Measurements from ENCODE around the gene TMEM120B. TPM values are rescaled to one million over a fixed set of nuclear protein-coding genes. Genes with fewer than 3 reads are reported as not detected.
"Not testable (repeated sequence)": the region's sequence is repeated elsewhere in the genome, so short reads cannot be mapped to it uniquely, and the experiment has no call there.

Gene TMEM120B
- total RNA-seq, 2 donors from 2014 or later, result 7.1 to 10.1 TPM

- no peak overlapping the region for H3K27ac Mint-ChIP-seq
Measured at GRCh38 chr12:121693155-121693687, 19.3 kb upstream of the TMEM120B start.

GRCh38 chr12:121697093-121697698 is 15.4 kb upstream of the TMEM120B start:
- Mint-ChIP-seq H3K27me3 (ENCODE audit: low read depth) (no peaks in the 10 kb centered on the region), H3K9me3 (no peaks in the 10 kb centered on the region), H3K4me3 (peak overlapping the region in 1 of 2 donors; percentile 31), H3K36me3 (ENCODE audit: insufficient read depth in 2 of 2) (no peaks in the 10 kb centered on the region), H3K27ac (no peak overlapping the region), H3K4me1 (ENCODE audit: low read depth) (no peaks in the 10 kb centered on the region)
- ATAC-seq (replicated peaks in 1 of 2) (no peak), DNase-seq (peak; percentile 29 to 52)

More at GRCh38 chr12:121693155-121693687, 19.3 kb upstream of the TMEM120B start:
- Mint-ChIP-seq H3K36me3 (ENCODE audit: insufficient read depth in 2 of 2) (no peaks in the 10 kb centered on the region), H3K9me3 (no peaks in the 10 kb centered on the region), H3K4me1 (ENCODE audit: low read depth) (no peaks in the 10 kb centered on the region), H3K27me3 (ENCODE audit: low read depth) (no peaks in the 10 kb centered on the region), H3K4me3 (no peak overlapping the region)
- no peak for DNase-seq
- ATAC-seq (replicated peaks in 1 of 2), result no peak

- not testable (repeated sequence) for ATAC-seq (replicated peaks in 1 of 2); DNase-seq; H3K4me3 Mint-ChIP-seq; H3K27ac Mint-ChIP-seq; H3K4me1 Mint-ChIP-seq (ENCODE audit: low read depth); H3K9me3 Mint-ChIP-seq; H3K36me3 Mint-ChIP-seq (ENCODE audit: insufficient read depth in 2 of 2); H3K27me3 Mint-ChIP-seq (ENCODE audit: low read depth)
Measured at GRCh38 chr12:121697861-121698260, 14.7 kb upstream of the TMEM120B start.

GRCh38 chr12:121701667-121702277 is 10.8 kb upstream of the TMEM120B start:
- H3K27ac Mint-ChIP-seq, result no peak overlapping the region
- H3K4me3 Mint-ChIP-seq, result no peak overlapping the region
- ATAC-seq (replicated peaks in 1 of 2) (no peak), DNase-seq (no peak)
- no peaks in the 10 kb centered on the region for H3K9me3 Mint-ChIP-seq
- H3K4me1 Mint-ChIP-seq (ENCODE audit: low read depth), result no peaks in the 10 kb centered on the region
- H3K27me3 Mint-ChIP-seq (ENCODE audit: low read depth), result no peaks in the 10 kb centered on the region
- H3K36me3 Mint-ChIP-seq (ENCODE audit: insufficient read depth in 2 of 2), result no peaks in the 10 kb centered on the region

GRCh38 chr12:121702944-121703343 is 9.6 kb upstream of the TMEM120B start:
- no peak overlapping the region for H3K4me3 Mint-ChIP-seq
- DNase-seq, result no peak
- ATAC-seq (replicated peaks in 1 of 2), result no peak
- no peaks in the 10 kb centered on the region for H3K36me3 Mint-ChIP-seq (ENCODE audit: insufficient read depth in 2 of 2)
- no peaks in the 10 kb centered on the region for H3K27me3 Mint-ChIP-seq (ENCODE audit: low read depth)
- no peaks in the 10 kb centered on the region for H3K9me3 Mint-ChIP-seq
- no peaks in the 10 kb centered on the region for H3K4me1 Mint-ChIP-seq (ENCODE audit: low read depth)
- no peak overlapping the region for H3K27ac Mint-ChIP-seq

GRCh38 chr12:121705514-121705913 is 7.0 kb upstream of the TMEM120B start:
- Mint-ChIP-seq H3K9me3 (no peaks in the 10 kb centered on the region), H3K36me3 (ENCODE audit: insufficient read depth in 2 of 2) (no peaks in the 10 kb centered on the region), H3K4me1 (ENCODE audit: low read depth) (peaks cover 7% of the 10 kb centered on the region), H3K27ac (no peak overlapping the region), H3K4me3 (no peak overlapping the region), H3K27me3 (ENCODE audit: low read depth) (no peaks in the 10 kb centered on the region)
- ATAC-seq (replicated peaks in 1 of 2) (no peak), DNase-seq (no peak)

- H3K9me3 Mint-ChIP-seq, result no peaks in the 10 kb centered on the region
- H3K27me3 Mint-ChIP-seq (ENCODE audit: low read depth), result no peaks in the 10 kb centered on the region
- ATAC-seq (replicated peaks in 1 of 2) (no peak), DNase-seq (no peak)
- H3K36me3 Mint-ChIP-seq (ENCODE audit: insufficient read depth in 2 of 2), result peaks cover 0 to 3% of the 10 kb centered on the region in 2 donors
- H3K27ac Mint-ChIP-seq, result no peak overlapping the region
- peaks cover 15% of the 10 kb centered on the region for H3K4me1 Mint-ChIP-seq (ENCODE audit: low read depth)
- H3K4me3 Mint-ChIP-seq, result no peak overlapping the region
Measured at GRCh38 chr12:121708313-121709063, 4.1 kb upstream of the TMEM120B start.

GRCh38 chr12:121709064-121709424 is 3.5 kb upstream of the TMEM120B start:
- not testable (repeated sequence) for H3K9me3 Mint-ChIP-seq; DNase-seq; H3K27me3 Mint-ChIP-seq (ENCODE audit: low read depth); H3K27ac Mint-ChIP-seq; H3K36me3 Mint-ChIP-seq (ENCODE audit: insufficient read depth in 2 of 2); ATAC-seq (replicated peaks in 1 of 2); H3K4me3 Mint-ChIP-seq
- peaks cover 21% of the 10 kb centered on the region for H3K4me1 Mint-ChIP-seq (ENCODE audit: low read depth)

GRCh38 chr12:121709478-121709961 is 3.0 kb upstream of the TMEM120B start:
- peaks cover 0 to 3% of the 10 kb centered on the region in 2 donors for H3K36me3 Mint-ChIP-seq (ENCODE audit: insufficient read depth in 2 of 2)
- DNase-seq, result no peak

GRCh38 chr12:121711361-121712189 is 977 bp upstream of the TMEM120B start:
- ATAC-seq (replicated peaks in 1 of 2) (no peak), DNase-seq (no peak)
- H3K27ac Mint-ChIP-seq, result peak overlapping the region; percentile 95
- H3K36me3 Mint-ChIP-seq (ENCODE audit: insufficient read depth in 2 of 2), result peaks cover 0 to 3% of the 10 kb centered on the region in 2 donors
- no peaks in the 10 kb centered on the region for H3K27me3 Mint-ChIP-seq (ENCODE audit: low read depth)
- peak overlapping the region; percentile 87 to 99 for H3K4me3 Mint-ChIP-seq
- H3K4me1 Mint-ChIP-seq (ENCODE audit: low read depth), result peaks cover 37% of the 10 kb centered on the region
- no peaks in the 10 kb centered on the region for H3K9me3 Mint-ChIP-seq

More at GRCh38 chr12:121709478-121709961, 3.0 kb upstream of the TMEM120B start:
- Mint-ChIP-seq H3K4me3 (no peak overlapping the region), H3K27me3 (ENCODE audit: low read depth) (no peaks in the 10 kb centered on the region), H3K9me3 (no peaks in the 10 kb centered on the region), H3K27ac (no peak overlapping the region), H3K4me1 (ENCODE audit: low read depth) (peaks cover 22% of the 10 kb centered on the region)
- no peak for ATAC-seq (replicated peaks in 1 of 2)

GRCh38 chr12:121712190-121712460 is 427 bp upstream of the TMEM120B start:
- no peaks in the 10 kb centered on the region for H3K9me3 Mint-ChIP-seq
- H3K27ac Mint-ChIP-seq, result peak overlapping the region; percentile 95
- peak overlapping the region; percentile 87 to 99 for H3K4me3 Mint-ChIP-seq
- H3K4me1 Mint-ChIP-seq (ENCODE audit: low read depth), result peaks cover 37% of the 10 kb centered on the region
- H3K36me3 Mint-ChIP-seq (ENCODE audit: insufficient read depth in 2 of 2), result peaks cover 0 to 3% of the 10 kb centered on the region in 2 donors
- no peaks in the 10 kb centered on the region for H3K27me3 Mint-ChIP-seq (ENCODE audit: low read depth)
- ATAC-seq (replicated peaks in 1 of 2) (peak; percentile 39 to 41), DNase-seq (peak; percentile 17 to 25)

GRCh38 chr12:121713257-121713777 is 765 bp downstream of the TMEM120B start:
- Mint-ChIP-seq H3K27me3 (ENCODE audit: low read depth) (no peaks in the 10 kb centered on the region), H3K9me3 (no peaks in the 10 kb centered on the region), H3K27ac (peak overlapping the region; percentile 67), H3K36me3 (ENCODE audit: insufficient read depth in 2 of 2) (peaks cover 0 to 3% of the 10 kb centered on the region in 2 donors), H3K4me1 (ENCODE audit: low read depth) (peaks cover 37% of the 10 kb centered on the region), H3K4me3 (peak overlapping the region; percentile 87 to 99)
- DNase-seq (no peak), ATAC-seq (replicated peaks in 1 of 2) (no peak)

Measured in activated T-cell treated with anti-CD3 and anti-CD28 coated beads, Interleukin-2, amount 50 U/mL, for 72 hours (primary cell).